Astrocyte of the cerebellum (primary cell): ENCODE data around the gene OSBPL1A.

Experiments
- DNase-seq: peaks from one replicate; pipeline ENCODE4 v3.0.0-alpha.2; 2011; ENCODE audit warnings: low read depth
- H3K4me3 ChIP-seq: 2 replicates; pipeline ENCODE4 v1.5.1; 2011; ENCODE audit warnings: mild to moderate bottlenecking, low read depth, low read length, moderate library complexity
- CTCF ChIP-seq: IDR thresholded peaks from 2 replicates; pipeline ENCODE4 v1.5.1; 2012; ENCODE audit warnings: low read length, low read depth, moderate library complexity, mild to moderate bottlenecking; ENCODE audit errors: missing control alignments
- in situ Hi-C: cut with HindIII; loops from 2 replicates; pipeline ENCODE4 v1.10.0; 2017; ENCODE audit warnings: low sequenced_read_pairs

Gene OSBPL1A

GRCh38 chr18:24187049-24187448 is 210.6 kb downstream of the OSBPL1A start:
- DNase-seq = no peak
- in situ Hi-C loops = no loop called here
- H3K4me3 ChIP-seq = no peak overlapping the region

GRCh38 chr18:24185805-24186204 is 211.8 kb downstream of the OSBPL1A start:
- no peak overlapping the region for H3K4me3 ChIP-seq
- TF ChIP-seq CTCF = no peak
- DNase-seq = no peak
- in situ Hi-C loops = no loop called here

More at GRCh38 chr18:24187049-24187448, 210.6 kb downstream of the OSBPL1A start:
- TF ChIP-seq CTCF = no peak

GRCh38 chr18:24181806-24182205 is 215.8 kb downstream of the OSBPL1A start:
- TF ChIP-seq CTCF = no peak
- H3K4me3 ChIP-seq = no peak overlapping the region
- DNase-seq = no peak
- in situ Hi-C loops = no loop called here

GRCh38 chr18:24180048-24180447 is 217.6 kb downstream of the OSBPL1A start:
- H3K4me3 ChIP-seq = no peak overlapping the region
- in situ Hi-C loops = no loop called here

GRCh38 chr18:24177499-24178133 is 220.0 kb downstream of the OSBPL1A start:
- no peak overlapping the region for H3K4me3 ChIP-seq
- TF ChIP-seq CTCF = no peak
- no peak for DNase-seq
- in situ Hi-C loops = no loop called here

More at GRCh38 chr18:24180048-24180447, 217.6 kb downstream of the OSBPL1A start:
- no peak for DNase-seq
- TF ChIP-seq CTCF = no peak

- DNase-seq = no peak
- in situ Hi-C loops = no loop called here
- H3K4me3 ChIP-seq = no peak overlapping the region
- TF ChIP-seq CTCF = peak; percentile 81
Measured at GRCh38 chr18:24176727-24177416, 220.8 kb downstream of the OSBPL1A start.
